ENCODE results near the gene GPR157.

Gene GPR157

DNA sequence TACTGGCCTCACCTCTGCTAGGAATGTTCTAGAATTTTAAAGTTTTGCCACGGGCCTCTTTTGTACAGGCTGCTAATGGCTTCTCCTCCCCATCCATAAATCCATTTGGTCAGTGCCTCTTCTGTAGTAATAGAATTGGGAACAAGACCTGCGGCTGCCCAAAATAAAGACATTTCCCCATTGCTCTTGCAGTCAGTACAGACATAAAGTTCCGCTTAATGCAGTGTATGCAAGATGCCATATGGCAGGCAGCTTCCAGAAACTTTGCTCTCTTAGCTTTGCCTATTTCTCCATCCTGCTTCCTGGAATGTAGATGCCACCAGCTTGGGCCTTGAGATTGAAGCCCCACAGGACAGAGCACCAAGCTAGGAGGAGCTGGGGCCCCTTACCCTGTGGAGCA is 55.8 kb downstream of the GPR157 start:
- H4K20me1 ChIP-seq (ENCODE audit: insufficient read depth) = no peaks in the 10 kb centered on the region
- peaks cover 4% of the 10 kb centered on the region for H3K4me1 ChIP-seq (ENCODE audit: low read depth, poor library complexity, severe bottlenecking)
- H3K36me3 ChIP-seq (ENCODE audit: insufficient read depth) = no peaks in the 10 kb centered on the region
- H3K4me3 ChIP-seq (IDR thresholded peaks at IDR 0.05; ENCODE audit: insufficient read depth, low read depth, low read length) = no peak overlapping the region
- peaks cover 63% of the 10 kb centered on the region for H3K27me3 ChIP-seq (ENCODE audit: insufficient read depth, low read depth)
- TF ChIP-seq, protein P1, sequence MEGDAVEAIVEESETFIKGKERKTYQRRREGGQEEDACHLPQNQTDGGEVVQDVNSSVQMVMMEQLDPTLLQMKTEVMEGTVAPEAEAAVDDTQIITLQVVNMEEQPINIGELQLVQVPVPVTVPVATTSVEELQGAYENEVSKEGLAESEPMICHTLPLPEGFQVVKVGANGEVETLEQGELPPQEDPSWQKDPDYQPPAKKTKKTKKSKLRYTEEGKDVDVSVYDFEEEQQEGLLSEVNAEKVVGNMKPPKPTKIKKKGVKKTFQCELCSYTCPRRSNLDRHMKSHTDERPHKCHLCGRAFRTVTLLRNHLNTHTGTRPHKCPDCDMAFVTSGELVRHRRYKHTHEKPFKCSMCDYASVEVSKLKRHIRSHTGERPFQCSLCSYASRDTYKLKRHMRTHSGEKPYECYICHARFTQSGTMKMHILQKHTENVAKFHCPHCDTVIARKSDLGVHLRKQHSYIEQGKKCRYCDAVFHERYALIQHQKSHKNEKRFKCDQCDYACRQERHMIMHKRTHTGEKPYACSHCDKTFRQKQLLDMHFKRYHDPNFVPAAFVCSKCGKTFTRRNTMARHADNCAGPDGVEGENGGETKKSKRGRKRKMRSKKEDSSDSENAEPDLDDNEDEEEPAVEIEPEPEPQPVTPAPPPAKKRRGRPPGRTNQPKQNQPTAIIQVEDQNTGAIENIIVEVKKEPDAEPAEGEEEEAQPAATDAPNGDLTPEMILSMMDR (conservative IDR thresholded peaks at IDR 0.05; ENCODE audit: low read depth, low read length) = no peak
- no peak overlapping the region for H3K27ac ChIP-seq
- H2AFZ ChIP-seq (ENCODE audit: low read depth) = no peak overlapping the region
- H3K4me2 ChIP-seq = no peak overlapping the region
- no peaks in the 10 kb centered on the region for H3K79me2 ChIP-seq (ENCODE audit: insufficient read depth, low read depth)
- no peak overlapping the region for H3K9ac ChIP-seq

DNA sequence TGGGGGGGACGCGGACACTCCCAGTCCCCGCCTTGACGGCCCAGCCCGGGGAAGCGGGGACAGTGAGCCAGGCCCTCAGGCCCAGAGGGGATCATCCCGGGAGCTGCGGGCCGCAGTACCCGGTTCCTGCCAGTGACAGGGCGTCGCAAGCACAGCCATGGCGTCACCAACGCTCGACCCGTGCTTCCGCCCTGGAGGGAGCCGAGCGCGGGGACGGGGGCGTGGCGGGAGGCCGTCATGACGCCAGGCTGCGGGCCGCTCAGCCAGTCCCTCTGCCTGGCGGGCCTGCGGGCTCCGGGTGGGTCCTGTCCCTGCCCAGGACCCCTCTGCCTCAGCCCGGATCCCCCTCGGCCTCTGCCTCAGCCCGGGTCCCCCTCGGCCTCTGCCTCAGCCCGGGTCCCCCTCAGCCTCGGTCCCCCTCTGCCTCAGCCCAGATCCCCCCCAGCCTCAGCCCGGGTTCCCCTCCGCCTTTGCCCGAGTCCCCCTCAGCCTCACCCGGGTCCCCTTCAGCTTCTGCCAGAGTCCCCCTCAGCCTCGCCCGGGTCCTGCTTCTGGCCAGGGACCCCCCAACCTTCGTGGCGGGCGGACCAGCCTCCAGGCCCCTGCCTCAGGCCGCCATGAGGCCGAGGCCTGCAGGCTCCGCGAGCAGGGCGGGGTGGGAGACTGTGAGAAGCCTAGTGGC is 57.2 kb downstream of the GPR157 start:
- Histone ChIP-seq H4K20me1 (ENCODE audit: insufficient read depth) (no peaks in the 10 kb centered on the region), H3K27me3 (ENCODE audit: insufficient read depth, low read depth) (peaks cover 52% of the 10 kb centered on the region), H3K4me2 (no peak overlapping the region), H3K4me1 (ENCODE audit: low read depth, poor library complexity, severe bottlenecking) (no peaks in the 10 kb centered on the region), H3K36me3 (ENCODE audit: insufficient read depth) (no peaks in the 10 kb centered on the region), H3K79me2 (ENCODE audit: insufficient read depth, low read depth) (no peaks in the 10 kb centered on the region), H3K9ac (no peak overlapping the region), H3K4me3 (IDR thresholded peaks at IDR 0.05; ENCODE audit: insufficient read depth, low read depth, low read length) (no peak overlapping the region), H3K27ac (no peak overlapping the region), H2AFZ (ENCODE audit: low read depth) (no peak overlapping the region)
- TF ChIP-seq, protein P1 (conservative IDR thresholded peaks at IDR 0.05; ENCODE audit: low read depth, low read length) = no peak

DNA sequence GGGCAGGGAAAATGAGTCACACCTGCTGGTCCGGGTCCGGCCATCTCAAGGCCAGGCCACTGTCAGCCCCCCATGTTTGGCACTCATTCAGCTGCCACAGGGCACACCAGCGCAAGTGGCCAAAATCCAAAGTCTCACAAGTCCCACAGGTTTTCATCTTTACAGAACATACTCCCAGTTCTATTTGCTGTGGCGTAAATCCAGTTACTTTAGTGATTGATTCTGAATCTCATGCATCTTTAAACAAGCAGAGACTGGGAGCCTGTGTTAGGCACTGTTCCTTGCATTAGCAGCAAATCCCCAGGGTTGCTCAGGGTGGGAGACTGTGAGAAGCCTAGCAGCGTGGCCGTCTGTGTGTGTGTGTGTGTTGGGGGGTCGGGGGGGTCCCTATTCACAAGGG is 58.4 kb downstream of the GPR157 start:
- Histone ChIP-seq H3K27ac (no peak overlapping the region), H3K4me1 (ENCODE audit: low read depth, poor library complexity, severe bottlenecking) (no peaks in the 10 kb centered on the region), H3K4me3 (IDR thresholded peaks at IDR 0.05; ENCODE audit: insufficient read depth, low read depth, low read length) (no peak overlapping the region), H3K79me2 (ENCODE audit: insufficient read depth, low read depth) (no peaks in the 10 kb centered on the region), H4K20me1 (ENCODE audit: insufficient read depth) (no peaks in the 10 kb centered on the region), H3K4me2 (no peak overlapping the region), H3K9ac (no peak overlapping the region), H3K27me3 (ENCODE audit: insufficient read depth, low read depth) (peaks cover 40% of the 10 kb centered on the region), H3K36me3 (ENCODE audit: insufficient read depth) (no peaks in the 10 kb centered on the region), H2AFZ (ENCODE audit: low read depth) (no peak overlapping the region)
- TF ChIP-seq, protein P1 (conservative IDR thresholded peaks at IDR 0.05; ENCODE audit: low read depth, low read length) = no peak

DNA sequence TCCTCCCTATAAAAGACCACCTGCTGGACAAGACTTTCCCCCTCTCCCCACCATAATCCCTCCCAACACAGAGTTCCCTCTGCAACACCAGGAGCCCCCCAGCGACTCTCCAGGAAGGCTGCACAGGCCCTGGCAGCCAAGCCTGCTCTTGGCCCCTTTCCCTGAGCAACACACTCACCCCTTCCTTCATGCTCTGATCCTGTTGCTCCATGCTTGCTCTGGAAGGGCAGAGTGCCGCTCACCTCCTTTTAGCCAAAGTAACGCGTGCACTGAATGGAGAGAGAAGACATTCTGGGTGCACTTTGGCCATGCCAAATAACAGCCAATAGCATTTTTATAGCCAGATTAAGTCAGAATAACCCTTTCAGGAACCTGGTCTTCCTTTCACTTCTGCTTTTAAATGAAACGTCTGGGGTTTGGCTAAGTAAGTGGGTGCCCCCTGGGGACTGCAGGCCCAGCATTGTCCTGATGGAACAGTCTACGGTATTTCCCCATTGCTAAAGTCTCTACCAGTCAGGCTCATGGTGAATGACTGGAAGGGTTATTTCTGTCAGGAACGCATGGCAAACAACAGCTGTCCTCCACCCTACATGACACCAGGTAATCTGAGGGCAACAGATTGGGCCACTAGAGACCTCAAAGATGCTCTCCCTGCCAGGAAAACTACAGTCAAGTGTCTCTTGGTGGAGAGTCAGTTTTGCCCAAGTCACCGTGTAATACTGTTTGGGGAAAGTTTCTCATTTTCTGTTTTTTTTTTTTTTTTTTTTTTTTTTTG is 59.4 kb downstream of the GPR157 start, which contains the start of gene SLC2A5:
Gene SLC2A5, minus strand, starts transcription at position 310 of the 775 bp plus-strand sequence. Its CDS starts 99 bp downstream, at position 211.
- H2AFZ ChIP-seq (ENCODE audit: low read depth) = no peak within 1 kb of the TSS
- H3K36me3 ChIP-seq (ENCODE audit: insufficient read depth) = no peaks in the 10 kb centered on the region
- TF ChIP-seq, protein P1 (conservative IDR thresholded peaks at IDR 0.05; ENCODE audit: low read depth, low read length) = no peak
- H3K4me1 ChIP-seq (ENCODE audit: low read depth, poor library complexity, severe bottlenecking) = no peaks in the 10 kb centered on the region
- peaks cover 30% of the 10 kb centered on the region for H3K27me3 ChIP-seq (ENCODE audit: insufficient read depth, low read depth)
- no peaks in the 10 kb centered on the region for H4K20me1 ChIP-seq (ENCODE audit: insufficient read depth)
- H3K4me2 ChIP-seq = no peak within 1 kb of the TSS
- H3K27ac ChIP-seq = no peak within 1 kb of the TSS
- H3K9ac ChIP-seq = no peak within 1 kb of the TSS
- H3K4me3 ChIP-seq (IDR thresholded peaks at IDR 0.05; ENCODE audit: insufficient read depth, low read depth, low read length) = no peak within 1 kb of the TSS
- no peaks in the 10 kb centered on the region for H3K79me2 ChIP-seq (ENCODE audit: insufficient read depth, low read depth)
